Gastroesophageal sphincter (tissue), 3 donors: ENCODE results near the gene CEL.

ENCODE experiments used
- EP300 ChIP-seq: sonication (generic); formaldehyde crosslinking; IDR thresholded peaks from one replicate; pipeline ENCODE4 v1.6.1; 2017; ENCODE audit warnings: antibody characterized with exemption, mild to moderate bottlenecking
- POLR2A ChIP-seq, 2 donors: fragments of 450-650 bp; IDR thresholded peaks; one replicate each; pipeline ENCODE4 v1.6.1; 2017; ENCODE audit warnings: antibody characterized with exemption in 2 of 2, mild to moderate bottlenecking in 2 of 2, moderate library complexity in 1 of 2
- POLR2AphosphoS5 ChIP-seq: sonication (generic); formaldehyde crosslinking; IDR thresholded peaks from one replicate; pipeline ENCODE4 v1.6.1; 2017; ENCODE audit warnings: antibody characterized with exemption
- TF ChIP-seq, protein P1 (sequence below), 4 experiments: fragments of 200-600 bp in 2 of 4; fragments of 450-650 bp in 2 of 4; sonication (generic) in 1 of 4; IDR thresholded peaks; one replicate each; pipeline ENCODE4 v1.5.1; 2017 to 2019; ENCODE audit warnings: antibody characterized with exemption in 4 of 4, mild to moderate bottlenecking in 2 of 4, moderate library complexity in 2 of 4

DNA sequence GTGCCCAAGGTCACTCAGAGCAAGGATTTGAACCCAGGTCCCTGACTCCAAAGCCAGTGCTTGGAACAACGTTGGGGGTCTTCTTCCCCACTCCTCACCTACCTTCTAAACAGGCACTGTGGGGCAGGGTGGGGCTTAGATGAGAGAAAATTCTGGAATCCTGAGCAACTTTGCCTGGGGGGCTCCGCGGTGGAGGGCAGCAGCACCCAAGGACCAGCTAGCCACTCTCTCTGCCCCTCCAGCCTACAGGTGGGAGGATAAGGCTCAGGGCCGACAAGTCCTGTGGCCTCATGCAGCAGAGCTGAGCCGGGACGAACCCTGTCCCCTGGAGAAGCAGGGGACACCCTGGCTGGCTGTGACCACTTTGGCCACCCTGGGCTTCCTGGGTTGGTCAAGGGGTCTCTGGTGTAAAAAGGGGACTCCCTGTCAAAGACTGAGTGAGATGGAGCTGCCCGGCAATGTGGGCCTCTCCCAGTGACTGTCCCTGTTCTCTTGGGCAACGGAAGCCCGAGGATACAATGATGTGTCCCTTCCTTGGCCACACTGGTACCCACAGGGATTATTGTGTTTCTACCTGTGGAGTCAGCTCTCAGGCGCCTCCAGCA lies 26.5 kb downstream of the CEL start:
- TF ChIP-seq, protein P1, sequence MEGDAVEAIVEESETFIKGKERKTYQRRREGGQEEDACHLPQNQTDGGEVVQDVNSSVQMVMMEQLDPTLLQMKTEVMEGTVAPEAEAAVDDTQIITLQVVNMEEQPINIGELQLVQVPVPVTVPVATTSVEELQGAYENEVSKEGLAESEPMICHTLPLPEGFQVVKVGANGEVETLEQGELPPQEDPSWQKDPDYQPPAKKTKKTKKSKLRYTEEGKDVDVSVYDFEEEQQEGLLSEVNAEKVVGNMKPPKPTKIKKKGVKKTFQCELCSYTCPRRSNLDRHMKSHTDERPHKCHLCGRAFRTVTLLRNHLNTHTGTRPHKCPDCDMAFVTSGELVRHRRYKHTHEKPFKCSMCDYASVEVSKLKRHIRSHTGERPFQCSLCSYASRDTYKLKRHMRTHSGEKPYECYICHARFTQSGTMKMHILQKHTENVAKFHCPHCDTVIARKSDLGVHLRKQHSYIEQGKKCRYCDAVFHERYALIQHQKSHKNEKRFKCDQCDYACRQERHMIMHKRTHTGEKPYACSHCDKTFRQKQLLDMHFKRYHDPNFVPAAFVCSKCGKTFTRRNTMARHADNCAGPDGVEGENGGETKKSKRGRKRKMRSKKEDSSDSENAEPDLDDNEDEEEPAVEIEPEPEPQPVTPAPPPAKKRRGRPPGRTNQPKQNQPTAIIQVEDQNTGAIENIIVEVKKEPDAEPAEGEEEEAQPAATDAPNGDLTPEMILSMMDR (IDR thresholded peaks at IDR 0.05) = no peak
- TF ChIP-seq POLR2AphosphoS5 (no peak), EP300 (no peak), POLR2A (IDR thresholded peaks at IDR 0.05) (no peak)
